Smooth muscle cell (in vitro differentiated cells): ENCODE measurements around the gene RBM42. TPM values are rescaled to one million over a fixed set of nuclear protein-coding genes. Genes with fewer than 3 reads are reported as not detected.
"Not testable (repeated sequence)": the region's sequence is repeated elsewhere in the genome, so short reads cannot be mapped to it uniquely, and the experiment has no call there.

Source experiments
- DNase-seq: peaks from one replicate; lab custom pipeline; 2025; ENCODE audit not compliant: unreplicated experiment; lab: John Stamatoyannopoulos, UW
- H2AFZ ChIP-seq: fragments of 200-600 bp; sonication (generic); 2 replicates; pipeline ENCODE4 v1.6.0; 2016; ENCODE audit warnings: antibody characterized with exemption, low read depth, mild to moderate bottlenecking
- H3F3A ChIP-seq: fragments of 200-600 bp; sonication (generic); 2 replicates; pipeline ENCODE4 v1.6.0; 2017; ENCODE audit warnings: antibody characterized with exemption, low read depth
- H3K27ac ChIP-seq: fragments of 200-600 bp; sonication (generic); 2 replicates; pipeline ENCODE4 v1.5.1; 2016; ENCODE audit warnings: low read depth, mild to moderate bottlenecking
- H3K27me3 ChIP-seq: fragments of 200-600 bp; sonication (generic); 2 replicates; pipeline ENCODE4 v1.6.1; 2016; ENCODE audit warnings: low read depth, mild to moderate bottlenecking
- H3K36me3 ChIP-seq: fragments of 200-600 bp; sonication (generic); 2 replicates; pipeline ENCODE4 v1.5.1; 2016; ENCODE audit warnings: low read depth
- H3K4me1 ChIP-seq: fragments of 200-600 bp; sonication (generic); 2 replicates; pipeline ENCODE4 v1.5.1; 2016; ENCODE audit warnings: low read depth
- H3K4me2 ChIP-seq: fragments of 200-600 bp; sonication (generic); 2 replicates; pipeline ENCODE4 v1.6.0; 2016; ENCODE audit warnings: mild to moderate bottlenecking
- H3K4me3 ChIP-seq: fragments of 200-600 bp; sonication (generic); 2 replicates; pipeline ENCODE4 v1.5.1; 2016; ENCODE audit warnings: mild to moderate bottlenecking
- H3K79me2 ChIP-seq: fragments of 200-600 bp; sonication (generic); 2 replicates; pipeline ENCODE4 v1.6.0; 2016; ENCODE audit warnings: low read depth, mild to moderate bottlenecking
- H3K9ac ChIP-seq: fragments of 200-600 bp; sonication (generic); 2 replicates; pipeline ENCODE4 v1.6.0; 2016; ENCODE audit warnings: low read depth
- H3K9me3 ChIP-seq: fragments of 200-600 bp; sonication (generic); replicated peaks from 2 replicates; pipeline ENCODE4 v1.5.1; 2016; ENCODE audit warnings: low read depth
- H4K20me1 ChIP-seq: fragments of 200-600 bp; sonication (generic); 2 replicates; pipeline ENCODE4 v1.6.0; 2016; ENCODE audit warnings: low read depth
- CTCF ChIP-seq: fragments of 200-600 bp; sonication (generic); IDR thresholded peaks from 2 replicates; pipeline ENCODE4 v1.5.1; 2017; ENCODE audit warnings: borderline replicate concordance, mild to moderate bottlenecking, antibody characterized with exemption; ENCODE audit not compliant: insufficient read depth, poor library complexity, severe bottlenecking
- WGBS: methylation state at CpG from one replicate; pipeline ENCODE4 v1.1.7; 2016; ENCODE audit warnings: low lambda C conversion rate; 5-methylcytosine and 5-hydroxymethylcytosine counted together
- polyA plus RNA-seq: library from polyadenylated mRNA; unstranded; fragments of >200 nt; fragmentation: Nextera tagmentation; extraction: Ambion mirVana; gene quantifications from 2 replicates; pipeline ENCODE4 v1.2.1, GENCODE V29; 2016
- total RNA-seq: library from RNA; depleted of rRNA; stranded (reverse); fragments of >200 nt; gene quantifications from 2 replicates; pipeline ENCODE4 v1.2.3, GENCODE V29; 2014

RBM42 gene
- total and polyA plus RNA-seq, 2 experiments from 2014 or later = 42.4 to 143 TPM

GRCh38 chr19:35587321-35587720 is 41.5 kb upstream of the RBM42 start:
- Histone ChIP-seq H3K4me2 (no peak overlapping the region), H2AFZ (no peak overlapping the region), H3K4me1 (no peaks in the 10 kb centered on the region), H4K20me1 (no peaks in the 10 kb centered on the region), H3K4me3 (no peak overlapping the region), H3K79me2 (no peaks in the 10 kb centered on the region), H3K9me3 (no peaks in the 10 kb centered on the region), H3K27ac (no peak overlapping the region), H3K27me3 (peaks cover 6% of the 10 kb centered on the region), H3K36me3 (no peaks in the 10 kb centered on the region), H3F3A (no peaks in the 10 kb centered on the region), H3K9ac (no peak overlapping the region)
- TF ChIP-seq CTCF = no peak
- 49% methylated on average over 1 of the region's 1 CpG for WGBS
- DNase-seq = no peak

DNA sequence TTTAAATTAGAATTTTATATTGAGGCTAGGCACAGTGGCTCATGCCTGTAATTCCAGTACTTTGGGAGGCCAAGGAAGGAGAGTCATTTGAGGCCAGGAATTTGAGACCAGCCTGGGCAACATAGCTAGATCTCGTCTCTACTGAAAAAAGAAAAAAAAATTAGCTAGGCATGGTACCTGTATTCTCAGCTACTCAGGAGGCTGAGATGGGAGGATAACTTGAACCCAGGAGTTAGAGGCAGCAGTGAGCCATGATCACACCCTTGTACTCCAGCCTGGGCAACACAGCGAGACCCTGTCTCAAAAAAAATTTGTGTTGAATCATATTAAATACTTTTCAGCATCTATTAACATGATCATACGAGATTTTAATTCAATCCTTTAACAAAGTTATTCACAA is 38.0 kb upstream of the RBM42 start:
- no peak overlapping the region for H3K9ac ChIP-seq
- no peaks in the 10 kb centered on the region for H3K9me3 ChIP-seq
- H2AFZ ChIP-seq = no peak overlapping the region
- no peaks in the 10 kb centered on the region for H3K79me2 ChIP-seq
- H3K4me3 ChIP-seq = no peak overlapping the region
- TF ChIP-seq CTCF = no peak
- DNase-seq = no peak
- no peaks in the 10 kb centered on the region for H3F3A ChIP-seq
- H3K4me1 ChIP-seq = no peaks in the 10 kb centered on the region
- H3K27ac ChIP-seq = no peak overlapping the region
- WGBS = 94% methylated on average over 3 of the region's 3 CpGs
- H4K20me1 ChIP-seq = no peaks in the 10 kb centered on the region
- H3K36me3 ChIP-seq = no peaks in the 10 kb centered on the region
- H3K4me2 ChIP-seq = no peak overlapping the region
- H3K27me3 ChIP-seq = no peaks in the 10 kb centered on the region

GRCh38 chr19:35592226-35592625 is 36.6 kb upstream of the RBM42 start:
- Histone ChIP-seq H3K4me1 (no peaks in the 10 kb centered on the region), H3K27ac (no peak overlapping the region), H3K36me3 (no peaks in the 10 kb centered on the region), H3K27me3 (no peaks in the 10 kb centered on the region), H3K9me3 (no peaks in the 10 kb centered on the region), H3F3A (no peaks in the 10 kb centered on the region), H2AFZ (no peak overlapping the region), H4K20me1 (no peaks in the 10 kb centered on the region), H3K4me2 (no peak overlapping the region), H3K9ac (no peak overlapping the region), H3K4me3 (no peak overlapping the region), H3K79me2 (no peaks in the 10 kb centered on the region)
- 33% methylated on average over 8 of the region's 8 CpGs for WGBS
- no peak for DNase-seq
- peak; percentile 43 for TF ChIP-seq CTCF

DNA sequence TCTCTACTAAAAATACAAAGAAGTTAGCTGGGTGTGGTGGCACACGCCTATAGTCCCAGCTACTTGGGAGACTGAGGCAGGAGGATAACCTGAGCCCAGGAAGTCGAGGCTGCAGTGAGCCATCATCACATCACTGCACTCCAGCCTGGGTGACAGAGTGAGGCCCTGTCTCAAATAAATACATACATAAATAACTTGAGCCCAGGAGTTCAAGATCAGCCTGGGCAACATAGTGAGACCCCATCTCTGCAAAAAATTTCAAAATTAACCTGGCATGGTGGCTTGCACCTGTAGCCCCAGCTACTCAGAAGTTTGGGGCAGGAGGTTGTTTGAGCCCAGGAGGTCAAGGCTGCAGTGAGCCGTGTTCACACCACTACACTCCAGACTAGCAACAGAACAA is 33.8 kb upstream of the RBM42 start:
- 86% methylated on average over 3 of the region's 3 CpGs for WGBS
- not testable (repeated sequence) for DNase-seq

More for the DNA sequence above, 33.8 kb upstream of the RBM42 start:
- H3K27ac ChIP-seq, H3K9ac ChIP-seq, H3K4me2 ChIP-seq, H3K4me3 ChIP-seq, H3K27me3 ChIP-seq, H4K20me1 ChIP-seq, H3K79me2 ChIP-seq, H3K4me1 ChIP-seq, H3K36me3 ChIP-seq, H3F3A ChIP-seq, H2AFZ ChIP-seq, H3K9me3 ChIP-seq: not testable (repeated sequence)
